ENCODE measurements around the gene MAN2B2.

Gene MAN2B2

GRCh38 chr4:6601661-6602250, 26.8 kb downstream of the MAN2B2 start:
- FAIRE-seq (no peak), DNase-seq (ENCODE audit: insufficient read length, low spot score) (no peak)
- TF ChIP-seq CTCF (IDR thresholded peaks at IDR 0.05; ENCODE audit: insufficient read depth, missing control alignments), result no peak

- no peak for TF ChIP-seq CTCF (IDR thresholded peaks at IDR 0.05; ENCODE audit: insufficient read depth, missing control alignments)
- DNase-seq (ENCODE audit: insufficient read length, low spot score) (no peak), FAIRE-seq (no peak)
Measured at GRCh38 chr4:6602289-6602688, 27.3 kb downstream of the MAN2B2 start.

GRCh38 chr4:6603128-6603527, 28.1 kb downstream of the MAN2B2 start:
- TF ChIP-seq CTCF (IDR thresholded peaks at IDR 0.05; ENCODE audit: insufficient read depth, missing control alignments), result no peak
- no peak for DNase-seq (ENCODE audit: insufficient read length, low spot score)
- FAIRE-seq, result no peak

- DNase-seq (ENCODE audit: insufficient read length, low spot score) (no peak), FAIRE-seq (no peak)
- no peak for TF ChIP-seq CTCF (IDR thresholded peaks at IDR 0.05; ENCODE audit: insufficient read depth, missing control alignments)
Measured at GRCh38 chr4:6605114-6605513, 30.1 kb downstream of the MAN2B2 start.

GRCh38 chr4:6605605-6606004, 30.6 kb downstream of the MAN2B2 start:
- no peak for FAIRE-seq
- DNase-seq (ENCODE audit: insufficient read length, low spot score), result no peak
- no peak for TF ChIP-seq CTCF (IDR thresholded peaks at IDR 0.05; ENCODE audit: insufficient read depth, missing control alignments)

- DNase-seq (ENCODE audit: insufficient read length, low spot score) (no peak), FAIRE-seq (no peak)
- TF ChIP-seq CTCF (IDR thresholded peaks at IDR 0.05; ENCODE audit: insufficient read depth, missing control alignments), result no peak
Measured at GRCh38 chr4:6606465-6607235, 31.7 kb downstream of the MAN2B2 start.
